ENCODE data around the gene ADAM8.

DNA sequence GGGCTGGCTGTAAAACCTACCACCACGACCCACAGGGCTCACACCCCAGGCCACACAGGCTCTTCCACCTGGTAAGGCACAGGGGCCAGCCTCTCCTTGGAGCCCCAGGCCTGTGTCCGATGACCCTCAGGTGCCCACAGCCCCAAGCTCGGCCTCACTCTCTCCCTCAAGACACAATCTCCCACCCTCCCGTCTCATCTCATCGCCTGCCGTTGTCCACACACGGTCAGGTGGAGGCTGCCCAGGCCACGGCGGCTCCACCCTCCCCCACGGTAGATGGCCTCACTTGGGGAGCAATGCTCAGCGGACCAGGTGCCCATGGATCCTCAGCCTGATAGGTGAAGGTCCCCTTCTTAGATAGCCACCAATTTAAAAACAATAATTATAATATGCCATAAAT is 55.3 kb downstream of the ADAM8 start:
- TF ChIP-seq, protein P1, sequence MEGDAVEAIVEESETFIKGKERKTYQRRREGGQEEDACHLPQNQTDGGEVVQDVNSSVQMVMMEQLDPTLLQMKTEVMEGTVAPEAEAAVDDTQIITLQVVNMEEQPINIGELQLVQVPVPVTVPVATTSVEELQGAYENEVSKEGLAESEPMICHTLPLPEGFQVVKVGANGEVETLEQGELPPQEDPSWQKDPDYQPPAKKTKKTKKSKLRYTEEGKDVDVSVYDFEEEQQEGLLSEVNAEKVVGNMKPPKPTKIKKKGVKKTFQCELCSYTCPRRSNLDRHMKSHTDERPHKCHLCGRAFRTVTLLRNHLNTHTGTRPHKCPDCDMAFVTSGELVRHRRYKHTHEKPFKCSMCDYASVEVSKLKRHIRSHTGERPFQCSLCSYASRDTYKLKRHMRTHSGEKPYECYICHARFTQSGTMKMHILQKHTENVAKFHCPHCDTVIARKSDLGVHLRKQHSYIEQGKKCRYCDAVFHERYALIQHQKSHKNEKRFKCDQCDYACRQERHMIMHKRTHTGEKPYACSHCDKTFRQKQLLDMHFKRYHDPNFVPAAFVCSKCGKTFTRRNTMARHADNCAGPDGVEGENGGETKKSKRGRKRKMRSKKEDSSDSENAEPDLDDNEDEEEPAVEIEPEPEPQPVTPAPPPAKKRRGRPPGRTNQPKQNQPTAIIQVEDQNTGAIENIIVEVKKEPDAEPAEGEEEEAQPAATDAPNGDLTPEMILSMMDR (conservative IDR thresholded peaks at IDR 0.05 in 1 of 2, IDR thresholded peaks at IDR 0.05 in 1 of 2; ENCODE audit: low read depth in 1 of 2, low read length in 2 of 2): no peak
- TF ChIP-seq EZH2 (IDR thresholded peaks at IDR 0.05; ENCODE audit: low read length, missing control alignments): no peak
